ENCODE results near the gene MGAT1. TPM values are rescaled to one million over a fixed set of nuclear protein-coding genes. Genes with fewer than 3 reads are reported as not detected.

Gene MGAT1
- total RNA-seq, 1 experiment from 2014 or later, result 52.9 TPM

GRCh38 chr5:180739958-180740357 is 62.6 kb downstream of the MGAT1 start, which contains the start of gene OR2Y1:
Gene OR2Y1, minus strand, starts transcription at chr5:180740058. Its CDS starts 0 bp downstream, at chr5:180740058.
- no peak for DNase-seq (ENCODE audit: extremely low read depth, low read depth)

DNA sequence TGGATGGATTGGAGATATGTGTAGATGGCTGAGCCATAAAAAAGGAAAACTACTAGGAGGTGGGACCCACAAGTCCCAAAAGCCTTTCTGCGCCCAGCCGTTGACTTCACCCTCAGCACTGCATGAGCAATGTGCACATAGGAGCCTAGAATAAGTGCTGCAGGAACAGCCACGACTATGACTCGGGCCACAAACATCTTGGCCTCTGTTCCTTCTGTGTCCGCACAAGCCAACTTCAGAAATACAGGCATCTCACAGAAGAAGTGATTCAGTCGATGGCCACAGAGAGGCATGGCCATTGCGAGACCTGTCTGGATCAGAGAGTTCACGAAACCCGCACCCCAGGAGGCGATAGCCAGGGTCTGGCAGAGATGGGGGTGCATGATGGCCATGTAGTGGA is 63.3 kb downstream of the MGAT1 start:
- no peak for DNase-seq (ENCODE audit: extremely low read depth, low read depth)

DNA sequence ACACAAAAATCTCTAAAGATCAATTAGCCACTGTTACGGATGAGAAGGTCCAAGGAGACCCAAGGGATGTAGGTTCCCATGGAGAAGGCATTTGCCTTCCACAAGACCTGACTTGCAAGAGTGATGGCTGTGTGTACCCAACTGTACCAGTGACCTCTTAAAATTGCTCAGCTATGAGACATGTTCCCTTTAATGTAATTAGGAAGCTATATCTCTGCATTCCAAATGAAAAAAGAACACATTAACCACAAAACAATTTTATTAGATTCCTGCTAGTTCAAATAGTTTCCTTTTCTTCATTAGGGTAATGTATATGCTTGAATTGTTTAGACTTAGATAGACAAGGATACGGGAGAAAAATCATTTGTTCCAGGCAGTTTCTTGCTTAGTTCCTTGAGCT is 66.1 kb downstream of the MGAT1 start:
- DNase-seq (ENCODE audit: extremely low read depth, low read depth), result no peak

Other genes with a start within 250 kb of the MGAT1 start
- gene SCGB3A1, start 211.3 kb downstream of the MGAT1 start, total RNA-seq (2014; rRNA removed; shearing (Covaris generic)), result not detected in 2 replicates
- 4.1 and 6.0 TPM in 2 replicates for gene FLT4, start 153.2 kb downstream of the MGAT1 start, total RNA-seq (2014; rRNA removed; shearing (Covaris generic))
- gene OR2Y1, start 62.7 kb downstream of the MGAT1 start, total RNA-seq (2014; rRNA removed; shearing (Covaris generic)), result not detected in 2 replicates
- gene ZFP62, start 58.5 kb upstream of the MGAT1 start, total RNA-seq (2014; rRNA removed; shearing (Covaris generic)), result 38.7 and 44.1 TPM in 2 replicates
- gene BTNL8, start 96.4 kb upstream of the MGAT1 start, total RNA-seq (2014; rRNA removed; shearing (Covaris generic)), result 0.32 TPM in 1 of 2 replicates, not detected in the other
- gene BTNL3, start 186.0 kb upstream of the MGAT1 start, total RNA-seq (2014; rRNA removed; shearing (Covaris generic)), result not detected in 2 replicates
- 1.0 TPM in 2 replicates for gene BTNL9, start 237.5 kb upstream of the MGAT1 start, total RNA-seq (2014; rRNA removed; shearing (Covaris generic))